ENCODE data around the gene DLGAP3.

DLGAP3 gene

GRCh38 chr1:34842073-34842472 lies 87.4 kb downstream of the DLGAP3 start:
- H3K27ac ChIP-seq = peak overlapping the region; percentile 6; the same call in 1 of the 2 replicates
- no peak for TF ChIP-seq CTCF (conservative IDR thresholded peaks at IDR 0.05)

GRCh38 chr1:34840426-34840825 lies 89.0 kb downstream of the DLGAP3 start:
- no peak overlapping the region for H3K27ac ChIP-seq
- TF ChIP-seq CTCF (conservative IDR thresholded peaks at IDR 0.05) = no peak

- H3K27ac ChIP-seq = no peak overlapping the region
- no peak for TF ChIP-seq CTCF (conservative IDR thresholded peaks at IDR 0.05)
These were observed 89.7 kb downstream of the DLGAP3 start for GRCh38 chr1:34839526-34840305.

GRCh38 chr1:34833711-34834110 lies 95.7 kb downstream of the DLGAP3 start:
- no peak overlapping the region for H3K27ac ChIP-seq
- no peak for TF ChIP-seq CTCF (conservative IDR thresholded peaks at IDR 0.05)

GRCh38 chr1:34831721-34832246 lies 97.7 kb downstream of the DLGAP3 start:
- H3K27ac ChIP-seq = no peak overlapping the region
- TF ChIP-seq CTCF (conservative IDR thresholded peaks at IDR 0.05) = no peak

GRCh38 chr1:34829250-34829649 lies 100.2 kb downstream of the DLGAP3 start:
- H3K27ac ChIP-seq = no peak overlapping the region
- no peak for TF ChIP-seq CTCF (conservative IDR thresholded peaks at IDR 0.05)

- H3K27ac ChIP-seq = no peak overlapping the region
- TF ChIP-seq CTCF (conservative IDR thresholded peaks at IDR 0.05) = no peak
These were observed 100.8 kb downstream of the DLGAP3 start for GRCh38 chr1:34828611-34829010.
